ENCODE data around the gene PUS10.
"Not testable (repeated sequence)": the region's sequence is repeated elsewhere in the genome, so short reads cannot be mapped to it uniquely, and the experiment has no call there.

Gene PUS10

GRCh38 chr2:60925994-60926740 is 91.9 kb downstream of the PUS10 start:
- no peak overlapping the region for H3K27ac ChIP-seq
- TF ChIP-seq CTCF (conservative IDR thresholded peaks at IDR 0.05): no peak

- H3K27ac ChIP-seq: peak overlapping the region; percentile 31; the same call in 1 of the 2 replicates
- TF ChIP-seq CTCF (conservative IDR thresholded peaks at IDR 0.05): no peak
Observed at GRCh38 chr2:60907329-60907728, 110.7 kb downstream of the PUS10 start.

GRCh38 chr2:60906395-60906794 is 111.7 kb downstream of the PUS10 start:
- no peak for TF ChIP-seq CTCF (conservative IDR thresholded peaks at IDR 0.05)
- H3K27ac ChIP-seq: no peak overlapping the region

GRCh38 chr2:60905867-60906266 is 112.2 kb downstream of the PUS10 start:
- H3K27ac ChIP-seq: not testable (repeated sequence)

GRCh38 chr2:60901296-60901695 is 116.8 kb downstream of the PUS10 start:
- H3K27ac ChIP-seq: not testable (repeated sequence)

GRCh38 chr2:60899892-60900249 is 118.2 kb downstream of the PUS10 start:
- H3K27ac ChIP-seq: no peak overlapping the region
- TF ChIP-seq CTCF (conservative IDR thresholded peaks at IDR 0.05): no peak

GRCh38 chr2:60899230-60899891 is 118.7 kb downstream of the PUS10 start:
- no peak for TF ChIP-seq CTCF (conservative IDR thresholded peaks at IDR 0.05)
- H3K27ac ChIP-seq: no peak overlapping the region

GRCh38 chr2:60898567-60898966 is 119.5 kb downstream of the PUS10 start:
- H3K27ac ChIP-seq: no peak overlapping the region

More at GRCh38 chr2:60898567-60898966, 119.5 kb downstream of the PUS10 start:
- TF ChIP-seq CTCF (conservative IDR thresholded peaks at IDR 0.05): no peak
